Measurements from ENCODE around the gene FKBP5. TPM values are rescaled to one million over a fixed set of nuclear protein-coding genes. Genes with fewer than 3 reads are reported as not detected.
A peak's percentile ranks its signal among the peaks of the same experiment; 100 is the strongest.
"Not testable (repeated sequence)": the region's sequence is repeated elsewhere in the genome, so short reads cannot be mapped to it uniquely, and the experiment has no call there.

Gene FKBP5
- total RNA-seq: 156 TPM

GRCh38 chr6:35688605-35689322, at the start of gene FKBP5:
FKBP5 (minus strand) TSS chr6:35688915; CDS start chr6:35642824, 46,091 bp downstream.
- DNase-seq (ENCODE audit: low spot score) (peak; percentile 97), ATAC-seq (peak; percentile 87)

- DNase-seq (ENCODE audit: low spot score): no peak
- peak; percentile 64 for ATAC-seq
Measured at GRCh38 chr6:35737413-35738211, 48.9 kb upstream of the FKBP5 start.

GRCh38 chr6:35736982-35737412, 48.3 kb upstream of the FKBP5 start, which contains the start of gene ARMC12:
ARMC12 (plus strand) TSS chr6:35737032; CDS start chr6:35737109, 77 bp downstream.
- ATAC-seq (no peak), DNase-seq (ENCODE audit: low spot score) (no peak)

- ATAC-seq (peak; percentile 22), DNase-seq (ENCODE audit: low spot score) (peak; percentile 78)
Measured at GRCh38 chr6:35736253-35736894, 47.7 kb upstream of the FKBP5 start.

- ATAC-seq (no peak), DNase-seq (ENCODE audit: low spot score) (no peak)
Measured at GRCh38 chr6:35735452-35735851, 46.7 kb upstream of the FKBP5 start.

GRCh38 chr6:35734319-35734718, 45.6 kb upstream of the FKBP5 start:
- not testable (repeated sequence) for ATAC-seq; DNase-seq (ENCODE audit: low spot score)

GRCh38 chr6:35733633-35734032, 44.9 kb upstream of the FKBP5 start:
- no peak for DNase-seq (ENCODE audit: low spot score)
- no peak for ATAC-seq

- ATAC-seq (peak; percentile 54), DNase-seq (ENCODE audit: low spot score) (peak; percentile 97)
Measured at GRCh38 chr6:35731736-35732532, 43.2 kb upstream of the FKBP5 start.

GRCh38 chr6:35731414-35731735, 42.7 kb upstream of the FKBP5 start:
- DNase-seq (ENCODE audit: low spot score) (peak; percentile 99), ATAC-seq (peak; percentile 51)

GRCh38 chr6:35730745-35731413, 42.2 kb upstream of the FKBP5 start:
- ATAC-seq (no peak), DNase-seq (ENCODE audit: low spot score) (peak; percentile 66)

- DNase-seq (ENCODE audit: low spot score): no peak
- no peak for ATAC-seq
Measured at GRCh38 chr6:35729722-35730121, 41.0 kb upstream of the FKBP5 start.

GRCh38 chr6:35728683-35729678, 40.3 kb upstream of the FKBP5 start:
- ATAC-seq (peak; percentile 33), DNase-seq (ENCODE audit: low spot score) (peak; percentile 93)

- DNase-seq (ENCODE audit: low spot score) (peak; percentile 96), ATAC-seq (peak; percentile 44)
Measured at GRCh38 chr6:35727935-35728682, 39.4 kb upstream of the FKBP5 start.

- ATAC-seq (peak; percentile 10), DNase-seq (ENCODE audit: low spot score) (peak; percentile 95)
Measured at GRCh38 chr6:35727231-35727934, 38.7 kb upstream of the FKBP5 start.

- ATAC-seq (peak; percentile 14), DNase-seq (ENCODE audit: low spot score) (peak; percentile 80)
Measured at GRCh38 chr6:35725721-35726438, 37.2 kb upstream of the FKBP5 start.

GRCh38 chr6:35725081-35725708, 36.5 kb upstream of the FKBP5 start:
- no peak for DNase-seq (ENCODE audit: low spot score)

More at GRCh38 chr6:35725081-35725708, 36.5 kb upstream of the FKBP5 start:
- ATAC-seq: no peak
